Measurements from ENCODE around the gene PIK3R6.

GRCh38 chr17:8830141-8830540 lies 37.3 kb downstream of the PIK3R6 start:
- TF ChIP-seq GATA3 (IDR thresholded peaks at IDR 0.05; ENCODE audit: low read depth, low read length) = no peak
- no peak for TF ChIP-seq GATA2 (IDR thresholded peaks at IDR 0.05; ENCODE audit: low read depth, low read length)

Data from SH-SY5Y (cell line).